ENCODE measurements around the gene PDILT.

Gene PDILT

DNA sequence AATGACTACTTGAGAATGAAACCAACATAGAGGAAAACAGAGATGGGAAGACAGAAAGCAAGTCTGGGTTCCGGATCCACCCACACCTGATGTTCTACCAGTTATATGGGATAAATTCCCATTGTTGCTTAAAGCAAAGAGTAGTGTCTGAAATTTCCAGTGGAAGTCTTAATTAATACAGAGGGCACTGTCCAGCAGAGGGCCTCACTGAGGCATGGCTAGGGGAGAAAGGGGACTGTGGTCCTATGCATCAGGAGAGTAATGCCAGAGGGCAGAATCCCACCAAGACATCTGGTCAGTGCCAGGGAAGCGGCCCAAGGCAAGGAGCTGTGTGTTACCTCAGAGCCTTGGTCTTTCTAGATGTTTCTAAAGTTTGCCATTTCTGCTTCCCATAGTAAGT, 44.5 kb downstream of the PDILT start:
- no peak for DNase-seq (ENCODE audit: low read depth)

- no peak for DNase-seq (ENCODE audit: low read depth)
Observed at GRCh38 chr16:20355114-20355782, 49.3 kb downstream of the PDILT start.

- DNase-seq (ENCODE audit: low read depth): no peak
Observed at GRCh38 chr16:20353379-20353778, 51.2 kb downstream of the PDILT start.

- no peak for DNase-seq (ENCODE audit: low read depth)
Observed at GRCh38 chr16:20352615-20353014, 51.9 kb downstream of the PDILT start, which contains the start of gene UMOD. TSS of gene UMOD (minus strand) at chr16:20352715. CDS start at chr16:20350737, 1,978 bp downstream.

GRCh38 chr16:20349615-20350014, 54.9 kb downstream of the PDILT start:
- no peak for DNase-seq (ENCODE audit: low read depth)

GRCh38 chr16:20348365-20349185, 56.0 kb downstream of the PDILT start:
- no peak for DNase-seq (ENCODE audit: low read depth)

DNA sequence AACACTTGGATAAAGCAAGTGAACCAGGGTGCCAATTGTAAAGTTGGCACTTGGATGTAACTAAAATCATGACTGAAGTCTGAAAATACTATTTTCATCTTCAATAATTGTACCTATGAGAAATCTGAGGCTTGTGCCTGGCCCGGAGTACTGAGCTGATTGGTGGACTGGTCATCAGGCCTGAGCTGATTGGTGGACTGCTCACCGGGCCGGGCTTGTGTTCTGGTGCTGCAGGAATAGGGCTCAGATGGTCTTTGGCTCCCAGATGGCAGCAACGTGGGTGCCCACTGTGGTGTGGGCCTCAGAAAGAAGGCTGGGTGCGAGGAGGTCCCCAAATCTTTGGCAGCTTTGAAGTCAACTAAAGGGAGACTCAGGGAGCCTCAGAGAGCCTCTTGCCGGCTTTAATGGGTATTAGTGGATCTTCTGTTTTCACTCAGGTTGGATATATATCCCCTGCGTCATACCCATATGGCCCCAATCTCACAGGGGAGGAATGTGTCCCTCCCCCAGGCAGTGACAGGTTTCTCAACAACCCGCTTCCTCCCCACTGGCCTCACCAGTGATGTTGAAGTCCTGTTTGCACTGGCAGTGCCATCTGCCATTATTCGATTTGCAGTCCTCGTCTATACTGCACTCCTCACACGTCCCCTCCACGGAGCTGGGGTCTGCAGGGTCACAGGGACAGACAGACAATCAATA, 56.7 kb downstream of the PDILT start:
- no peak for DNase-seq (ENCODE audit: low read depth)

DNA sequence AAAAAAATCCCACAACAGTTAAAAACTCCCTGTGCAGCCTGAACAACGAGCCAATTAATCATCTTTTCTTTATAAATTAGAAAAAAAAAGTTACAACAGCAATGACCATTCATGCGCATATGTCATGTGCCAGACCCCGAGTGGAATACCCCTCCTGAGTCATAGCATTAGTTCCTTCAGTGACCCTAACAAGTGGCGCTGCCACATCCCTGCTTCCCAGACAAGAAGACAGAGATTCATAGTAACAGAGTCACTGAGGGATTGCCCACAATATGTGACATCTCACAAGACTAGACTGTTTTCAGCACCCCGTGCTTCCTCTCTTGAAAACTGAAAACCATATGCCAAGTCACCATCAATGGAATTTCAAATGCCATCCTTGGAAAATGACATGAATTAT, 59.9 kb downstream of the PDILT start:
- DNase-seq (ENCODE audit: low read depth): no peak

GRCh38 chr16:20339744-20340143, 64.8 kb downstream of the PDILT start:
- DNase-seq (ENCODE audit: low read depth): no peak

- DNase-seq (ENCODE audit: low read depth): no peak
Observed at GRCh38 chr16:20336955-20337354, 67.6 kb downstream of the PDILT start.

DNA sequence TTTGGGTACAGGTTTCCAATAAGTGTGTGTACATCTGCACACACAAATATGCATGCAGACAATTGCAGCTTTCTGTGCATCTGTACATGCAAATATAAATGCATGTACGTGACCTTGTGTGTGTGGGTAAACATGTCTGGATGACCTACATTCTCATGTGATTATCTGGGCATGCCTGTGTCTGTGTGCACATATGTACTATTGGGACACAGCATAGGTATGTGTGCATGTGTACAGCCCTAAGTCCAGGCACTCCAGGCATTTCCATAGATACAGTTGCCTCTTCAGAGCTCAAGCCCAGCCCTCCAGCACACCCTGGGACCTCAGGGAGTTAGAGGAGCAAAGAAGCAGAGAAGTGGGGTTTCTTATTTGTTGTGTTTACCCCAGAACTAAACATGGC, 70.1 kb downstream of the PDILT start:
- DNase-seq (ENCODE audit: low read depth): no peak

GRCh38 chr16:20333120-20333519, 71.4 kb downstream of the PDILT start:
- DNase-seq (ENCODE audit: low read depth): no peak

GRCh38 chr16:20332411-20332810, 72.1 kb downstream of the PDILT start:
- no peak for DNase-seq (ENCODE audit: low read depth)

- DNase-seq (ENCODE audit: low read depth): no peak
Observed at GRCh38 chr16:20331635-20332034, 72.9 kb downstream of the PDILT start.

GRCh38 chr16:20329392-20330138, 75.0 kb downstream of the PDILT start:
- DNase-seq (ENCODE audit: low read depth): no peak

GRCh38 chr16:20327444-20328041, 77.0 kb downstream of the PDILT start, which contains the start of gene GP2:
TSS of gene GP2 (minus strand) at chr16:20327513. CDS start at chr16:20326431, 1,082 bp downstream.
- DNase-seq (ENCODE audit: low read depth): no peak

DNA sequence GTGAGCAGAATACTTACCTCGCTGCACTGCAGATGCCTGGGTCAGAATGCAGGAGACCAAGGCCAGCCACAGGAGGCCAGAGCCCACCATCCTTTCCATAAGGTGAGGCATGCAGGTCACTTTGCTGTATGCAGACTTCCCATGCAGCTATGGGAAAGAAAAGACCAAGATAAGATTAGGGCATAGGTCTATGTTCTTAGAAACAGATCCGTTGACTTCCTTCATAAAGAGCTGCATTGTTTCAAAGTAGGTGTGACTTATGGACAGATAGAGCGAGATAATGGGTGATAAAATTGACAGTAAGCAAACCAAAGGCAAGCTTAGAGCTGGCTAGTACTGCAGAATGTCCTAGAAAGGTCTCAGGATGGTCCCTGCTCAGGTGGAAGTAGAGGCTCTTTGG, 78.2 kb downstream of the PDILT start:
- DNase-seq (ENCODE audit: low read depth): no peak

DNA sequence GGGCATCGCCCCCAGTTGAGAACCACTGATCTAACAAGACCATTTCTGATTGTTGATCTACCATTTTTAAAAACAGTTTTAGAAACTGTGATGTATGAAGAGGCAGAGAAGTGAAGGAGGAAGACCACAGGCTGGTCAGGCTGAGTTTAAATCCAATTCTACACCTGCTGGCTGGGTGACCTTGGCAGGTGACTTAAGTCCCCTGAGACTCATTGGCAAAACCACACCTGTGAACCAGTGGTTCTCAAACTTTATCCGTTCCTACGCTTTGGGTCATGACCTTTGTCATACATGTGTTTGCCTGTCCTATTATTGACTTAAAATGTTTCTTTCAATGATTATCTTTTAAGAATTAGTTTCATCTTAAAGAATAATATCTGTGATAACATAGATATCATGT, 79.5 kb downstream of the PDILT start:
- DNase-seq (ENCODE audit: low read depth): no peak

- DNase-seq (ENCODE audit: low read depth): no peak
Observed at GRCh38 chr16:20323591-20324117, 80.9 kb downstream of the PDILT start.

GRCh38 chr16:20322696-20323095, 81.8 kb downstream of the PDILT start:
- no peak for DNase-seq (ENCODE audit: low read depth)

GRCh38 chr16:20321671-20322070, 82.9 kb downstream of the PDILT start:
- DNase-seq (ENCODE audit: low read depth): no peak

Measured in activated T-cell treated with anti-CD3 and anti-CD28 coated beads for 1 hour (primary cell).